ENCODE data around the gene EMC9.

The EMC9 gene

GRCh38 chr14:24149302-24149969, 8.0 kb upstream of the EMC9 start:
- DNase-seq (no peak), ATAC-seq (no peak)

- DNase-seq (no peak), ATAC-seq (no peak)
These were observed 6.5 kb upstream of the EMC9 start for GRCh38 chr14:24147761-24148428.

GRCh38 chr14:24146978-24147760, 5.8 kb upstream of the EMC9 start, which contains the start of gene RNF31:
Gene RNF31, plus strand, starts transcription at chr14:24147498. Its CDS starts 201 bp downstream, at chr14:24147699.
- DNase-seq = peak; percentile 98
- ATAC-seq = peak; percentile 88

- peak; percentile 84 for ATAC-seq
- peak; percentile 97 for DNase-seq
These were observed 5.1 kb upstream of the EMC9 start, which contains the start of gene PSME2 for GRCh38 chr14:24146453-24146977. Gene PSME2, minus strand, starts transcription at chr14:24146610. Its CDS starts 29 bp downstream, at chr14:24146581.

GRCh38 chr14:24145690-24146452, 4.5 kb upstream of the EMC9 start:
- no peak for ATAC-seq
- no peak for DNase-seq

GRCh38 chr14:24145219-24145618, 3.8 kb upstream of the EMC9 start:
- ATAC-seq (no peak), DNase-seq (no peak)

- DNase-seq = no peak
- ATAC-seq = no peak
These were observed 3.1 kb upstream of the EMC9 start for GRCh38 chr14:24144451-24144850.

GRCh38 chr14:24143511-24143910, 2.1 kb upstream of the EMC9 start:
- DNase-seq = no peak
- ATAC-seq = no peak

GRCh38 chr14:24139272-24139934, 2.0 kb downstream of the EMC9 start:
- ATAC-seq (no peak), DNase-seq (peak; percentile 44)

GRCh38 chr14:24138396-24139271, 2.8 kb downstream of the EMC9 start:
- ATAC-seq (no peak), DNase-seq (no peak)

GRCh38 chr14:24137529-24138395, 3.6 kb downstream of the EMC9 start:
- no peak for DNase-seq
- ATAC-seq = no peak

- ATAC-seq (no peak), DNase-seq (no peak)
These were observed 4.5 kb downstream of the EMC9 start for GRCh38 chr14:24136684-24137528.

GRCh38 chr14:24135834-24136683, 5.3 kb downstream of the EMC9 start, which contains the start of gene PSME1:
Gene PSME1, plus strand, starts transcription at chr14:24136194. Its CDS starts 69 bp downstream, at chr14:24136263.
- ATAC-seq (peak; percentile 94), DNase-seq (peak; percentile 96)

GRCh38 chr14:24135584-24135833, 5.9 kb downstream of the EMC9 start:
- no peak for DNase-seq
- no peak for ATAC-seq

- DNase-seq = no peak
- ATAC-seq = no peak
These were observed 7.7 kb downstream of the EMC9 start for GRCh38 chr14:24133735-24134134.

GRCh38 chr14:24132976-24133375, 8.4 kb downstream of the EMC9 start:
- ATAC-seq = no peak
- DNase-seq = no peak

- DNase-seq = peak; percentile 32
- no peak for ATAC-seq
These were observed 9.2 kb downstream of the EMC9 start for GRCh38 chr14:24132061-24132685.
